A549 treated with CpdA at 1 μM for 4 hours (cell line): ENCODE results near the gene CXorf65. TPM values are rescaled to one million over a fixed set of nuclear protein-coding genes. Genes with fewer than 3 reads are reported as not detected.

Experiments used
- total RNA-seq: library from RNA; stranded (reverse); fragments of 200-300 nt; extraction: Qiagen RNA extraction; gene quantifications from 5 replicates; pipeline ENCODE4 v1.2.3, GENCODE V29; 2022; ENCODE audit warnings: low read depth

CXorf65 gene
- not detected in 5 replicates for total RNA-seq

GRCh38 chrX:71106427-71106826 lies at the start of gene CXorf65:
CXorf65 (minus strand) TSS chrX:71106740; CDS start chrX:71106556, 184 bp downstream.

GRCh38 chrX:71144651-71145050 lies 38.1 kb upstream of the CXorf65 start, which contains the start of gene NLGN3:
NLGN3 (plus strand) TSS chrX:71144841; CDS start chrX:71147750, 2,909 bp downstream.

GRCh38 chrX:71118032-71118984 lies 11.8 kb upstream of the CXorf65 start, which contains the start of gene MED12:
MED12 (plus strand) TSS chrX:71118596; CDS start chrX:71118755, 159 bp downstream.

GRCh38 chrX:71111141-71111843 lies 4.8 kb upstream of the CXorf65 start, which contains the start of gene IL2RG:
IL2RG (minus strand) TSS chrX:71111577; CDS start chrX:71111539, 38 bp downstream.

GRCh38 chrX:71095555-71095980 lies 11.0 kb downstream of the CXorf65 start, which contains the start of gene FOXO4:
FOXO4 (plus strand) TSS chrX:71095851; CDS start chrX:71096529, 678 bp downstream.

GRCh38 chrX:71068044-71068918 lies 38.3 kb downstream of the CXorf65 start, which contains the start of gene SNX12:
SNX12 (minus strand) TSS chrX:71068334; CDS start chrX:71068306, 28 bp downstream.

Other genes starting within 250 kb of the CXorf65 start
- not detected in 5 replicates for gene TEX11, start 198.0 kb downstream of the CXorf65 start, total RNA-seq
- gene SLC7A3, start 175.6 kb downstream of the CXorf65 start, total RNA-seq, result not detected in 5 replicates
- gene SNX12, start 38.4 kb downstream of the CXorf65 start, total RNA-seq, result 72.2 to 77.2 TPM (median 74.3 TPM) in 5 replicates
- 1.3 to 1.8 TPM (median 1.7 TPM) in 5 replicates for gene FOXO4, start 10.9 kb downstream of the CXorf65 start, total RNA-seq
- 0.08 to 0.31 TPM (median 0.13 TPM) in 4 of 5 replicates, not detected in the other for gene IL2RG, start 4.8 kb upstream of the CXorf65 start, total RNA-seq
- gene MED12, start 11.9 kb upstream of the CXorf65 start, total RNA-seq, result 10.8 to 14.1 TPM (median 11.6 TPM) in 5 replicates
- 0.86 to 1.4 TPM (median 1.0 TPM) in 5 replicates for gene NLGN3, start 38.1 kb upstream of the CXorf65 start, total RNA-seq
- gene GJB1, start 116.5 kb upstream of the CXorf65 start, total RNA-seq, result 0.08 TPM in 3 of 5 replicates, not detected in the others
- 10.9 to 14.2 TPM (median 12.7 TPM) in 5 replicates for gene ZMYM3, start 147.4 kb upstream of the CXorf65 start, total RNA-seq
- 345 to 435 TPM (median 380 TPM) in 5 replicates for gene NONO, start 176.9 kb upstream of the CXorf65 start, total RNA-seq
- gene ITGB1BP2, start 195.0 kb upstream of the CXorf65 start, total RNA-seq, result 0.87 to 1.2 TPM (median 1.0 TPM) in 5 replicates